KMS-11 (cell line): ENCODE data around the gene TMEM154.

Experiments
- H2AFZ ChIP-seq: fragments of 200-600 bp; sonication (generic); 2 replicates; pipeline ENCODE4 v1.6.1; 2016; ENCODE audit warnings: antibody characterized with exemption, mixed run types, low read depth
- H3K27ac ChIP-seq: fragments of 200-600 bp; sonication (generic); 2 replicates; pipeline ENCODE4 v1.6.1; 2016; ENCODE audit warnings: mild to moderate bottlenecking, mixed run types
- H3K27me3 ChIP-seq: fragments of 200-600 bp; sonication (generic); 2 replicates; pipeline ENCODE4 v1.6.1; 2017; ENCODE audit warnings: mild to moderate bottlenecking, low read depth, mixed run types, moderate library complexity; ENCODE audit not compliant: insufficient read depth
- H3K36me3 ChIP-seq: fragments of 200-600 bp; sonication (generic); 2 replicates; pipeline ENCODE4 v1.6.1; 2017; ENCODE audit warnings: mild to moderate bottlenecking, mixed run types; ENCODE audit not compliant: insufficient read depth
- H3K4me1 ChIP-seq: fragments of 200-600 bp; sonication (generic); 2 replicates; pipeline ENCODE4 v1.6.1; 2016; ENCODE audit warnings: mild to moderate bottlenecking, low read depth, mixed run types; ENCODE audit not compliant: poor library complexity, severe bottlenecking
- H3K4me2 ChIP-seq: fragments of 200-600 bp; sonication (generic); 2 replicates; pipeline ENCODE4 v1.7.0; 2016; ENCODE audit warnings: mild to moderate bottlenecking, mixed run types
- H3K4me3 ChIP-seq: fragments of 200-600 bp; sonication (generic); IDR thresholded peaks from 2 replicates; pipeline ENCODE4 v1.6.1; 2017; ENCODE audit warnings: low read depth, low read length, mixed read lengths; ENCODE audit not compliant: insufficient read depth
- H3K79me2 ChIP-seq: fragments of 200-600 bp; sonication (generic); 2 replicates; pipeline ENCODE4 v1.6.1; 2016; ENCODE audit warnings: low read depth, mixed run types; ENCODE audit not compliant: insufficient read depth
- H3K9ac ChIP-seq: fragments of 200-600 bp; sonication (generic); 2 replicates; pipeline ENCODE4 v1.6.1; 2016; ENCODE audit warnings: mild to moderate bottlenecking, mixed run types
- H4K20me1 ChIP-seq: fragments of 200-600 bp; sonication (generic); 2 replicates; pipeline ENCODE4 v1.6.1; 2016; ENCODE audit warnings: mild to moderate bottlenecking, mixed run types; ENCODE audit not compliant: insufficient read depth
- CTCF ChIP-seq: fragments of 200-600 bp; sonication (generic); conservative IDR thresholded peaks from 2 replicates; pipeline ENCODE4 v1.6.1; 2017; ENCODE audit warnings: low read depth, mild to moderate bottlenecking, antibody characterized with exemption, low read length, moderate library complexity, mixed read lengths

Gene TMEM154

GRCh38 chr4:152724494-152724893 is 44.7 kb upstream of the TMEM154 start:
- no peak overlapping the region for H3K4me3 ChIP-seq
- no peak for TF ChIP-seq CTCF
- H2AFZ ChIP-seq = no peak overlapping the region
- no peaks in the 10 kb centered on the region for H3K79me2 ChIP-seq
- no peaks in the 10 kb centered on the region for H4K20me1 ChIP-seq
- H3K4me2 ChIP-seq = no peak overlapping the region
- no peaks in the 10 kb centered on the region for H3K27me3 ChIP-seq
- H3K9ac ChIP-seq = no peak overlapping the region
- H3K4me1 ChIP-seq = no peaks in the 10 kb centered on the region
- no peaks in the 10 kb centered on the region for H3K36me3 ChIP-seq
- no peak overlapping the region for H3K27ac ChIP-seq

GRCh38 chr4:152723236-152723635 is 43.4 kb upstream of the TMEM154 start:
- Histone ChIP-seq H3K79me2 (no peaks in the 10 kb centered on the region), H3K36me3 (no peaks in the 10 kb centered on the region), H2AFZ (no peak overlapping the region), H3K9ac (no peak overlapping the region), H3K27me3 (no peaks in the 10 kb centered on the region), H3K4me3 (no peak overlapping the region), H3K4me2 (no peak overlapping the region), H3K27ac (no peak overlapping the region), H3K4me1 (no peaks in the 10 kb centered on the region), H4K20me1 (no peaks in the 10 kb centered on the region)
- no peak for TF ChIP-seq CTCF

- Histone ChIP-seq H3K79me2 (no peaks in the 10 kb centered on the region), H3K9ac (no peak overlapping the region), H3K4me2 (no peak overlapping the region), H4K20me1 (no peaks in the 10 kb centered on the region), H3K4me3 (no peak overlapping the region), H2AFZ (no peak overlapping the region), H3K4me1 (no peaks in the 10 kb centered on the region), H3K27ac (no peak overlapping the region), H3K36me3 (no peaks in the 10 kb centered on the region), H3K27me3 (no peaks in the 10 kb centered on the region)
- TF ChIP-seq CTCF = no peak
These were observed 40.2 kb upstream of the TMEM154 start for GRCh38 chr4:152719801-152720556.

GRCh38 chr4:152719291-152719690 is 39.5 kb upstream of the TMEM154 start:
- H3K36me3 ChIP-seq = no peaks in the 10 kb centered on the region
- TF ChIP-seq CTCF = no peak

More at GRCh38 chr4:152719291-152719690, 39.5 kb upstream of the TMEM154 start:
- no peak overlapping the region for H3K9ac ChIP-seq
- H3K27ac ChIP-seq = no peak overlapping the region
- H2AFZ ChIP-seq = no peak overlapping the region
- H3K4me2 ChIP-seq = no peak overlapping the region
- no peaks in the 10 kb centered on the region for H3K27me3 ChIP-seq
- no peaks in the 10 kb centered on the region for H4K20me1 ChIP-seq
- H3K4me3 ChIP-seq = no peak overlapping the region
- no peaks in the 10 kb centered on the region for H3K79me2 ChIP-seq
- H3K4me1 ChIP-seq = no peaks in the 10 kb centered on the region
